SH-SY5Y (cell line): ENCODE results near the gene NEDD4L.

Source experiments
- GATA2 ChIP-seq: IDR thresholded peaks from 2 replicates; pipeline ENCODE4 v1.6.1; 2011; ENCODE audit warnings: mild to moderate bottlenecking, low read depth, low read length
- GATA3 ChIP-seq: IDR thresholded peaks from 2 replicates; pipeline ENCODE4 v1.6.1; 2011; ENCODE audit warnings: low read depth, mild to moderate bottlenecking, low read length, moderate library complexity

- no peak for TF ChIP-seq GATA3
- no peak for TF ChIP-seq GATA2
These were observed 131.2 kb downstream of the NEDD4L start for GRCh38 chr18:58175122-58175785.
